Measurements from ENCODE around the gene SLC26A8.
A peak's percentile ranks its signal among the peaks of the same experiment; 100 is the strongest.
"Not testable (repeated sequence)": the region's sequence is repeated elsewhere in the genome, so short reads cannot be mapped to it uniquely, and the experiment has no call there.

Gene SLC26A8

DNA sequence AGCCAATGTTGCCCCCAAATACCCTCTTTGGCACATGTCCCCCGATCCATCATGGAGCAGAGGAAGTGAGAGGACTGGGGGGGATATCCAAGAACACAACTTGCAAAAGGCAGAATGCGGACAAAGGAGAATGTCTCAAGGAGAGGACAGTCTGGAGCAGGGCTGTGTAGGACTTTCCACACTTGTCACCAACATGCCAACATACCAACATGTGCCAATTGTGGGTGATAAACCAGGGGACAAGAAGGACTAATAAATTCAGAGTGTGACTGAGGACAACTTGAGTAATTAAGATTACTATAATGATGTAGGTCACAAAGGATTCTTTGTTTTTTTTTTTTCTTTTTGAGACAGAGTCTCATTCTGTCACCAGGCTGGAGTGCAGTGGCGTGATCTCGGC lies 8.8 kb downstream of the SLC26A8 start:
- DNase-seq: peak in 2 of 3 donors; percentile 31 to 55

DNA sequence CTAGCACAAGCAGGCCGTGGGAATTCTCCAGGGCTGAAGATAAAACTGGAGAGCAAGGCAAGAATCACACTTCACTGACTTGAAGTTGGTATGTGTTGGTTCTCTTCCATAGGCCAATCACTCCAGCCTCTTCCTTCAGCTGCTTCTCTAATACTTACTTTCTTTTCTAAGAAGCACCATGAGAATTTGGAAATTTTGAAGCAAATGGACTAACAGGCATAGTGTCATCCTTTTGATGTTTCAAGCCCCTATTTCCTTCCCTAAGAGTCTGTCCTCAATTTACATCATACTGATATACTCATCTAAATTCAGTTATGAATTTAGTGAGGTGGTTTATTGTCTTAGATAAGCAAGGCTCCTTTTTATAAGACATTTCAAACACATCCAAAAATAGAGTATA lies 24.0 kb downstream of the SLC26A8 start:
- DNase-seq: peak in 2 of 3 donors; percentile 45 to 56

DNA sequence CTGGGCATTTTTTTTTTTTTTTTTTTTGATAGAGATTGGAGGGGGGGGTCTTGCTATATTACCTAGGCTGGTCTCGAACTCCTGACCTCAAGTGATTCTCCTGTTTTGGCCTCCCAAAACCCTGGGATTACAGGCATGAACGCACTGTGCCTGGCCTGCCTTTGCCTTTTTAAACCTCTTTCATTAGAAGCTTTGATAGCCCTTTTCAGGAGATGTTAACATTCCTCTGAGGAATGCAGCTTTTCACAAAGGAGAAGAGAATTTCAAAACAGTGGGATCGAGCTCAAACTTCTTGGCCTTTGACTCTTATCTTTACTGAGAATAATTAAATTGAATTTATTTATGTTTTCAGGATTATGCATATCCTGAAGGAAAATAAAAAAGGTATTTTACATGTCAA lies 31.3 kb downstream of the SLC26A8 start:
- no peak for DNase-seq

DNA sequence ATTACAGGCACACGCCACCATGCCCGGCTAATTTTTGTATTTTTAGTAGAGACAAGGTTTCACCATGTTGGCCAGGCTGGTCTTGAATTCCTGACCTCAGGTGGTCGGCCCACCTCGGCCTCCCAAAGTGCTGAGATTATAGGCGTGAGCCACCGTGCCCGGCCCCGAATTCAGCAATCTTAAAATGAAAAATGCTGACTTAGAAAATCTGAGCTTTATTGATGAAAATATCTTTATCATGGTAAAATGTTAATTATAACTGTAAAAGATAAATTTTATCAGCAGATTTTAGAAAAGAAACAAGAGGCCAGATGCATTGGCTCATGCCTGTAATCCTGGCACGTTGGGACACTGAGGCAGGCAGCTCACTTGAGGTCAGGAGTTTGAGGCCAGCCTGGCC lies 36.4 kb downstream of the SLC26A8 start:
- DNase-seq: not testable (repeated sequence)

DNA sequence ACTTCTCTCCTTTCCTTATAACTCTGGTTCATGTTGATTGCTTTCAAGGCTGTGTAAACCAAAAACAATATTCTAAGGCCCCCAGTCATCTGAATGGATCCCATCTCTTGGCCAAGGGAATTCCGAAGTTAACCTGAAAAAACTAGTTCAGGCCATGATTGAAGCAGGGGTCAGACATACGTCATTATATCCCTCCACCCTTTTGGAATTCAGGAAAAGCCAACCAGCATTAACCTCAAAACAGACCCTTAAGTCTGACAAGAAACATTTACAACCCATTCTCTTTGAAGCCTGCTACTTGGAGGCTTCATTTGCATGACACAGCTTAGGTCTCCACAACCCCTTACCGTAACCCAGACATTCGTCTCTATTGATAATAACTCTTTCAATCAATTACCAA lies 39.7 kb downstream of the SLC26A8 start:
- no peak for DNase-seq

GRCh38 chr6:35980991-35981645 lies 43.3 kb downstream of the SLC26A8 start:
- DNase-seq: no peak

- not testable (repeated sequence) for DNase-seq
Observed at GRCh38 chr6:35980126-35980525, 44.3 kb downstream of the SLC26A8 start.

DNA sequence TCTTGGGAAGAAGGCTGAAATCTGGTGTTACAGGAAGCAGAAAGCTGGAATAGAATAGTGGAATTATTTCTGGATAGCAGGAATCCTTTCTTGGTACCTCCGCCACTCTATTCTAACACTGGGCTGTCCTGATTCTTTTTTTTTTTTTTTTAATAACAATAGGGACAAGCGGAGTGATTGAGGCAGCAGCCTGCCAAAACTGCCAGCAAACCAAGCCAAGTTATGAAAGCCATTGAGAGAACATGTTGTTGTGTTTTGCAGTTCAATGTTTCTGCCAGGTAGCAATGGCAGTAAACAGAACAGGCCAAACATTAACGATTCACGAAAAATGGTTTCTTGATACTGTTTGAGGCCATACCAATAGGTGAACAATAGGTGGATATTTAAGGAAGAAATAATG lies 47.1 kb downstream of the SLC26A8 start:
- no peak for DNase-seq

DNA sequence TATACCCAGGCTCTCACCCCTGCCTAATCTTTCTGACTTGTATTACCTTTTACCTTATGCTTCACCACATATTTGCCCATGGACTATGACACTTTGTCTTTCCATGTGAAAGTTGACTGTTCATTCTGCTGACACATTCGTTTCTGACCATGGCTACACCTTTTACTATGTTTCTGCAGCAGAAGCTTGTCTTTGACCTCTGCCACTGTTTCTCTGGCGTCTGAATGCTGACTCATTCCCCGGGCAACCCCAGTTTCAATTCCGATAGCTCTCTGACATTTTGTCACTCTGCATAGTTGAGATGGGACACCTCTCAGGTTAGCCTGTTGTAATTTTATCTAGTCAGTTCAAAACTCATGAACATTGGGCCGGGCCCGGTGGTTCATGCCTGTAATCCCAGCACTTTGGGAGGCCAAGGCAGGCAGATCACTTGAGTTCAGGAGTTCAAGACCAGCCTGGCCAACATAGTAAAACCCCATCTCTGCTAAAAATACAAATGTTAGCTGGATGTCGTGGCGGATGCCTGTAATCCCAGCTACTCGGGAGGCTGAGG lies 50.7 kb downstream of the SLC26A8 start:
- DNase-seq: peak; percentile 38 to 48 (median 44)

- DNase-seq: no peak
Observed at GRCh38 chr6:35972471-35973367, 51.7 kb downstream of the SLC26A8 start.

GRCh38 chr6:35970181-35970580 lies 54.3 kb downstream of the SLC26A8 start:
- peak; percentile 51 to 68 (median 62) for DNase-seq

- peak in 1 of 3 donors; percentile 31 for DNase-seq
Observed at GRCh38 chr6:35969646-35970045, 54.8 kb downstream of the SLC26A8 start.

DNA sequence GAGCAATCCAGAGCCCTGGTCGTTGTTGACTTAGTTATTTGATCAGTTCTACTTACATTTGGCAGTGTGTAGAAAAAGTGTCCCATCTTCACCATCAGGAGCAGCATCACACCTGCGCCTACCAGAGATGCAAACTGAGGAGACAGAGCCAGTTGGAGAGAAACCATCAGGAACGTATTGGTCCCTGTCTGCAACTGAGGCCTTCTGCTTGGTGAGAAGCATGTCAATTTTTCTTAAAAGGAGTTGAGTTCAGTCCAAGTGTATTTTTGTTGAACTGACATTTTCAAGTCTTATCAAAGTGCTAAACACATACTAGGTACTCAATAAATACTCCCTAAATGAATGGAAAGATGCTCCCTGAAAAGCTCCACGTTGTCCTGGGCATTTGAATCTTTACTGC lies 55.6 kb downstream of the SLC26A8 start:
- DNase-seq: no peak

DNA sequence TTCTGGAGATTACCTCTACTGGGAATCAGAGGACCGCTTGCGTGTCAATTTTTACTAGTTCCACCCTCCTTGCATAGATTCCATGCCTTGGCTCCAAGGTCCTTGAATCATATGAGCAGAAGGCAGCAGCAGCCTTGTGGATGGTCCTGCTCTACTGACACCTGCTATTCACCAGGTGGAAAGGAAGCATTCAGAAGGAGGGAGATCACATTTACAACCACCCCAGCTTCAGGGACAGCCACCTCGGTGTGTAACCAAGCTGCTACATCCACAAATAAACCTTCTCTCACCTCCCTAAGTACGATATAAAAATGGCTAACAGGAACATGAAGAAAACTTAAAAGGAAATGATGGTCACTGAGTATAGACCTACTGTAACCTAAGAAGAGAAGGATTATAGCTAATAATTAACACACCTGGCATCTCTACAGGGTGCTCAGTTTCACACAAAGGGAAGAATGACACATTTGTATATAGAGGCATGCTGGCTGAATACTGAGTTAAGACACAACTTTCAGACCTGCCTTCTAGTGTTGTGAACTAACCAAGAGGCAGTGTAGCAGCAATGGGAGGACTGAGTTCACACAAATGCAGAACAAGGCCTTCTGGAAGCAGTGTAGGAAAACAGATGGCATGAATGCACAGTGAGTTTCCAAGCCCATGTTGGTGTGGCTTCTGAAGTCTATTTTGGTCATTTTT lies 57.2 kb downstream of the SLC26A8 start:
- no peak for DNase-seq

GRCh38 chr6:35962779-35963560 lies 61.5 kb downstream of the SLC26A8 start:
- no peak for DNase-seq

- DNase-seq: no peak
Observed at GRCh38 chr6:35960187-35960586, 64.3 kb downstream of the SLC26A8 start.

GRCh38 chr6:35955970-35956369 lies 68.5 kb downstream of the SLC26A8 start:
- peak in 2 of 3 donors; percentile 10 to 32 for DNase-seq

DNA sequence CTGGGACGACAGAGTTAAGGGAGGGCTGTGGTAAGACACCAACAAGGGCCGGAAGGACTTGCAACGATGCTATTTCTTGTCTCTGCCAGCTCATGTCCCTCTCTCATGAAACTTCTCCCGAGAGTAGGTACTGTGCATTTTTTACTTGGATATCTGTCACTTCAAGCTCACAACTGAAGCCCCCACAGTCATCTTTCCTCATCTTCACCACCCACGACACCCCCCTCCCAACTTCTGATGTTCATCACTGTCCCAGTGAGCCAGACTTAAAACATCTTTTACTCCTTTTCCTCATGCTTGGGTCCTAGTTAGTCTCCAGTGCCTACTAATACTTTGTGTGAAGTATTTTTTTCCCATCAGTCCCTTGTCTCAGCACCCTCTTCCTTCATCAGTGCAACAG lies 68.9 kb downstream of the SLC26A8 start:
- DNase-seq: no peak

DNA sequence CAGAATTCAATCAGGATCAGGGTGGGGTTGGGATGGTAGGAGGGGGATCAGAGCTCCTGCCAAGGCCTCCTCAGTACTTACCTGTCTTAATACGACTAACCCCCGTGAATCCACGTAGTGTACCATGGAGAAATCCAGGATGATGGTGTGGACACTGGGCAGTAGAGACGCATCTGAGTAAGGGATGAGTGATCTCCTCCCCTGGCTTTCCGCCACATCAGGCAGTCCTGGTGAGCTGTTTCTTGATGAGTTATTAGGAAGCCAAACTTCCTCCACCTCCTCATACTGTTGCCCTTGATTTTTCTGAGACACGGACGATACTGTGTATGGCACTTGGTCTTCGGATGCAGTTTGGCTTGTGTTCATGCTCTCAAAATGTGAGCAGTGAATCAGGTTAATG lies 69.4 kb downstream of the SLC26A8 start:
- DNase-seq: no peak

DNA sequence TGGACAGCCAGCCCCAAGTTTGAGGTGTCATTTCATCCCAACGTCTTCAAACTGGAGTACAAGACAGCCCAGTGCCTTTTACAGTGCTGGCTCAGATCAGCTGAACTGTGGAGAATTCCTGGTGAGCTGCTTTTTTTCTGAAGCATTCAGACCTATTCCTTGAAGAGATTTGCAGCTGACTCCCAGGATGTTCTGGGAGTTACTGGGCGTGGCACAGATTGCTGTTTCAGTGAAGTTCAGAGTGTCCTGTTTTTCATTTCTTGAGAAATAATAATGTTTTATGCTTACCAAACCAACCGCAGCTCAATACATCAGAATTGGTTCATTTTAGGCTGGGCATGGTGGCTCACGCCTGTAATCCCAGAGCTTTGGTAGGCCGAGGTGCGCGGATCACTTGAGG lies 70.1 kb downstream of the SLC26A8 start:
- no peak for DNase-seq

- peak in 2 of 3 donors; percentile 23 to 28 for DNase-seq
Observed at GRCh38 chr6:35948725-35949124, 75.7 kb downstream of the SLC26A8 start.

- DNase-seq: peak in 1 of 3 donors; percentile 20
Observed at GRCh38 chr6:35945650-35946025, 78.8 kb downstream of the SLC26A8 start.

Data from suppressor macrophage treated with lipopolysaccharide for 1 hour (primary cell).